Osteocyte (in vitro differentiated cells): ENCODE data around the gene PXN. TPM values are rescaled to one million over a fixed set of nuclear protein-coding genes. Genes with fewer than 3 reads are reported as not detected.

ENCODE experiments used
- DNase-seq: peaks from one replicate; pipeline ENCODE4 v3.0.0; 2021; ENCODE audit warnings: mixed read lengths; ENCODE audit not compliant: unreplicated experiment; ENCODE audit errors: extremely low spot score
- H3K27ac Mint-ChIP-seq: one replicate; pipeline ENCODE4 v1.8.0; 2021; ENCODE audit warnings: mild to moderate bottlenecking, mixed read lengths; ENCODE audit not compliant: unreplicated experiment
- H3K27me3 Mint-ChIP-seq: one replicate; pipeline ENCODE4 v1.8.0; 2021; ENCODE audit warnings: mixed read lengths; ENCODE audit not compliant: unreplicated experiment
- H3K36me3 Mint-ChIP-seq: one replicate; pipeline ENCODE4 v1.8.0; 2021; ENCODE audit warnings: mixed read lengths; ENCODE audit not compliant: unreplicated experiment
- H3K4me1 Mint-ChIP-seq: one replicate; pipeline ENCODE4 v1.8.0; 2021; ENCODE audit warnings: mixed read lengths; ENCODE audit not compliant: unreplicated experiment
- H3K4me3 Mint-ChIP-seq: one replicate; pipeline ENCODE4 v1.8.0; 2021; ENCODE audit warnings: mild to moderate bottlenecking, moderate library complexity, mixed read lengths; ENCODE audit not compliant: unreplicated experiment
- H3K9me3 Mint-ChIP-seq: one replicate; pipeline ENCODE4 v1.8.0; 2021; ENCODE audit warnings: mixed read lengths; ENCODE audit not compliant: unreplicated experiment
- CTCF ChIP-seq: fragments of 200-600 bp; sonication (generic); IDR thresholded peaks from 2 replicates; pipeline ENCODE4 v1.5.0; 2021; ENCODE audit warnings: antibody characterized with exemption, mild to moderate bottlenecking, moderate library complexity
- total RNA-seq: library from RNA; stranded (reverse); gene quantifications from 2 replicates; pipeline ENCODE4 v1.2.1, GENCODE V29; 2021

PXN gene
- total RNA-seq, 1 donor from 2014 or later: 79.9 TPM

GRCh38 chr12:120229487-120230325, 35.8 kb downstream of the PXN start:
- TF ChIP-seq CTCF: no peak
- Mint-ChIP-seq H3K36me3 (no peaks in the 10 kb centered on the region), H3K4me3 (peak overlapping the region; percentile 22), H3K9me3 (no peaks in the 10 kb centered on the region), H3K27ac (peak overlapping the region; percentile 94), H3K27me3 (no peaks in the 10 kb centered on the region), H3K4me1 (peaks cover 89% of the 10 kb centered on the region)
- DNase-seq: no peak

GRCh38 chr12:120229071-120229486, 36.5 kb downstream of the PXN start:
- H3K27me3 Mint-ChIP-seq: no peaks in the 10 kb centered on the region
- peak overlapping the region; percentile 78 for H3K27ac Mint-ChIP-seq
- H3K4me3 Mint-ChIP-seq: no peak overlapping the region

DNA sequence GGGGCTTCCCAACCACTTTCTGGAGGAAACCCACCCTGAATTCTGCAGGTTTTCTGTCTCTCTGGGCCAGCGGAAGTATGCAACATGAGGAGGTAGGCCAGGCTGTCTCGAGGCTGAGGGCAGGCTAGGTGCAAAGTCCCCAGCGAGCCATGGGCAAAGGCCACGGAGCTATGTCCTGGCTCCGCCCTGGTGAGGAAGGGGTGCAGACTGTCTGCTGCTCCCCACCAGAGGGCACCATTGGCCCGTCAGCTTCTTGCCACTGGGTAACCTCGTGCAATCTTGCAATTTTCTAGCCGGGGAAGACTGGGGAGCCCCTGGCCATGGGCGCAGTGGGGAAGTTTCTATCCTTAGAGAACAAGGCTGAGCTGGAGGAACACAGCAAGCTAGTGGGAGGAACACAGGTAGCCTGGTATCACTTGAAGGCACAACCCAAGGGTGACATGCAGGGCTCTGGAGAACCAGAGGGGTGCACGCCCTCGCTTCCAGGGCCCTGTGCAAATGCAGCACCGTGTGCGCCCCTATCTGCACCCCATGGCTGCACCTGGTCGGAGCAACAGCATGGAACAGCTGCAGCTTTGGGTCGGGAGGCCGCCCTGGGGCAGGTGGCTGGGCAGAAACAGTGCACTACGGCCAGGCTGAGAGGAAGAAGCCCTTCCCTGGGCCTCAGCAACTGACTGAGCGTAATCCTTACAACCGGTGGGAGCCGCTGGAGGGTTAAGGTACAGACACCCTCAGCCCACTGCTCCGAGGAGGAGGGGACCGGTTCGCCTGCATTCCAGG, 37.0 kb downstream of the PXN start:
- H3K4me3 Mint-ChIP-seq: no peak overlapping the region
- peak; percentile 94 for DNase-seq
- peak overlapping the region; percentile 78 for H3K27ac Mint-ChIP-seq
- no peaks in the 10 kb centered on the region for H3K36me3 Mint-ChIP-seq
- H3K9me3 Mint-ChIP-seq: no peaks in the 10 kb centered on the region
- H3K4me1 Mint-ChIP-seq: peaks cover 81% of the 10 kb centered on the region
- peak; percentile 95 for TF ChIP-seq CTCF
- H3K27me3 Mint-ChIP-seq: no peaks in the 10 kb centered on the region

More at GRCh38 chr12:120229071-120229486, 36.5 kb downstream of the PXN start:
- H3K9me3 Mint-ChIP-seq: no peaks in the 10 kb centered on the region
- H3K36me3 Mint-ChIP-seq: no peaks in the 10 kb centered on the region
- no peak for TF ChIP-seq CTCF
- no peak for DNase-seq
- peaks cover 87% of the 10 kb centered on the region for H3K4me1 Mint-ChIP-seq

DNA sequence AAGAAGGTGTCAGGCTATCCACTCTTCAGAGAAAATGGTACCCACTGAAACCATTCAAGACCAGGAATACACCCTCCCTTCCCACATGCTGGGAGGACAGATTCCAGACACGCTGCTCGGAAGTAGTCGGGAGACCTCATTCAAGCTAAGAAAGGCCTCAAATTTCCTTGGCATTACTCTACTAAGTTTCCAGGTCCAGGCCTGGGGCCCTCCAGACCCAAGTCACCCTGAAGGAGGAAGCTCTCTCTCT, 37.6 kb downstream of the PXN start:
- no peaks in the 10 kb centered on the region for H3K27me3 Mint-ChIP-seq
- peaks cover 77% of the 10 kb centered on the region for H3K4me1 Mint-ChIP-seq
- peak overlapping the region; percentile 78 for H3K27ac Mint-ChIP-seq

More for the DNA sequence above, 37.6 kb downstream of the PXN start:
- Mint-ChIP-seq H3K9me3 (no peaks in the 10 kb centered on the region), H3K36me3 (peaks cover 4% of the 10 kb centered on the region), H3K4me3 (no peak overlapping the region)
- DNase-seq: no peak
- no peak for TF ChIP-seq CTCF
